K562 (cell line): ENCODE measurements around the gene ADGRB3. TPM values are rescaled to one million over a fixed set of nuclear protein-coding genes. Genes with fewer than 3 reads are reported as not detected.

Experiments
- C11orf30 ChIP-seq: fragments of 450-650 bp; IDR thresholded peaks from 2 replicates; pipeline ENCODE4 v1.6.1; 2016; ENCODE audit warnings: low read depth, mild to moderate bottlenecking
- CC2D1A ChIP-seq: fragments of 450-650 bp; IDR thresholded peaks from 2 replicates; pipeline ENCODE4 v1.6.1; 2017; ENCODE audit warnings: mild to moderate bottlenecking
- GTF2A2 ChIP-seq: IDR thresholded peaks from 2 replicates; pipeline ENCODE4 v1.6.1; 2016; ENCODE audit warnings: mild to moderate bottlenecking, missing genetic modification characterization, missing compliant biosample characterization
- HIVEP1 ChIP-seq: fragments of 250-450 bp; sonication (Bioruptor Pico); IDR thresholded peaks from 2 replicates; pipeline ENCODE4 v1.4.0; 2020; ENCODE audit warnings: mild to moderate bottlenecking
- PHF20 ChIP-seq: fragments of 450-650 bp; IDR thresholded peaks from 2 replicates; pipeline ENCODE4 v1.6.1; 2018; ENCODE audit not compliant: partially characterized antibody
- SLC30A9 ChIP-seq: fragments of 250-450 bp; sonication (Bioruptor Pico); IDR thresholded peaks from 2 replicates; pipeline ENCODE4 v1.8.0; 2022; ENCODE audit warnings: mild to moderate bottlenecking, moderate library complexity
- ZBTB7A ChIP-seq: IDR thresholded peaks from 2 replicates; pipeline ENCODE4 v1.6.1; 2011; ENCODE audit warnings: low read depth, mild to moderate bottlenecking, low read length, moderate library complexity, borderline replicate concordance; ENCODE audit not compliant: control insufficient read depth
- ZNF124 ChIP-seq: sonication (generic); formaldehyde crosslinking; IDR thresholded peaks from 2 replicates; pipeline ENCODE4 v1.8.1; 2022; ENCODE audit warnings: missing genetic modification reagents
- polyA plus RNA-seq, 8 experiments: library from polyadenylated mRNA; depleted of rRNA in 4 of 8; stranded (reverse) in 5 of 8; unstranded in 3 of 8; fragments of >200 nt; fragmentation: Nextera tagmentation in 2 of 8; fragmentation: Illumina TruSeq in 1 of 8; extraction: Ambion mirVana in 2 of 8; extraction: Trizol in 1 of 8; gene quantifications; 2 replicates each; pipeline versions ENCODE4 v1.2.1 to v1.2.3, GENCODE V29; 2011 to 2014; ENCODE audit warnings: inconsistent platforms in 1 of 8, missing spikeins in 1 of 8
- total RNA-seq, 7 experiments: library from RNA; depleted of rRNA in 6 of 7; stranded (reverse); fragments of >200 nt in 6 of 7; fragmentation: Illumina TruSeq in 2 of 7; extraction: Trizol in 2 of 7; gene quantifications; 2 replicates each; pipeline versions ENCODE4 v1.2.1 to v1.2.3, GENCODE V29; 2011 to 2021; ENCODE audit warnings: low replicate concordance in 1 of 7
- TF ChIP-seq, protein P1 (sequence below), 2 experiments: fragments of 450-650 bp; IDR thresholded peaks; 2 replicates each; pipeline ENCODE4 v1.6.1; 2018; ENCODE audit warnings: mild to moderate bottlenecking in 2 of 2, low read depth in 1 of 2; ENCODE audit not compliant: partially characterized antibody in 2 of 2
- TF ChIP-seq, protein P2 (sequence below): fragments of 250-450 bp; sonication (Bioruptor Pico); IDR thresholded peaks from 2 replicates; pipeline ENCODE4 v1.5.0; 2020; ENCODE audit warnings: mild to moderate bottlenecking
- TF ChIP-seq, protein P3 (sequence below): sonication (generic); formaldehyde crosslinking; IDR thresholded peaks from 2 replicates; pipeline ENCODE4 v1.8.0; 2023; ENCODE audit warnings: missing genetic modification reagents, mild to moderate bottlenecking, borderline replicate concordance
- TF ChIP-seq, protein P4 (sequence below): fragments of 200-800 bp; sonication (Bioruptor generic); IDR thresholded peaks from 2 replicates; pipeline ENCODE4 v1.6.1; 2016; ENCODE audit warnings: missing genetic modification characterization, missing compliant biosample characterization

The ADGRB3 gene
- total and polyA plus RNA-seq, 9 of the 15 experiments (the other 6 are each of a cell fraction or from before 2014, with no cell fraction given): 0.90 to 7.8 (median 2.4) TPM

DNA sequence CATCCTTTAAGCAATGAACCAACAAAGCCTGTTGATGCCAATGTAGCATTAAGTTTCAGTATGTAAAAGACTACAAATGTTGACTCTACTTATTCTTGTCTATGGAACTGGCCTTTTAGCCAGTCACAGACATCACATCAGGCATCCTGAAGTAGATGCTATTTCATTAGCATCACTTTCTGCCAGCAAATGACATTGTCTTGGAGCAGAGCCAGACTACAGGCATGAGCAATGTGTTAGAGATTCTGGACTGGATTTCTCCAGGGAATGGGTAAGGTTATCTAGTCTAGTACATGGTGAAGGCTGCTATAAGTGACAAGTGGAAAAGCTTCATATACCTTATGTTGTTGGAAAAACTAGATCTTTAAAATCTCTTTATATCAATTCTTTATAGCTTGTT, 142.9 kb downstream of the ADGRB3 start (continued):
- TF ChIP-seq ZBTB7A (no peak), HIVEP1 (CRISPR knock-in tag) (no peak), GTF2A2 (tag) (no peak), PHF20 (no peak), C11orf30 (no peak), SLC30A9 (no peak), CC2D1A (no peak), ZNF124 (CRISPR knock-in tag) (no peak)
- TF ChIP-seq, protein P1, sequence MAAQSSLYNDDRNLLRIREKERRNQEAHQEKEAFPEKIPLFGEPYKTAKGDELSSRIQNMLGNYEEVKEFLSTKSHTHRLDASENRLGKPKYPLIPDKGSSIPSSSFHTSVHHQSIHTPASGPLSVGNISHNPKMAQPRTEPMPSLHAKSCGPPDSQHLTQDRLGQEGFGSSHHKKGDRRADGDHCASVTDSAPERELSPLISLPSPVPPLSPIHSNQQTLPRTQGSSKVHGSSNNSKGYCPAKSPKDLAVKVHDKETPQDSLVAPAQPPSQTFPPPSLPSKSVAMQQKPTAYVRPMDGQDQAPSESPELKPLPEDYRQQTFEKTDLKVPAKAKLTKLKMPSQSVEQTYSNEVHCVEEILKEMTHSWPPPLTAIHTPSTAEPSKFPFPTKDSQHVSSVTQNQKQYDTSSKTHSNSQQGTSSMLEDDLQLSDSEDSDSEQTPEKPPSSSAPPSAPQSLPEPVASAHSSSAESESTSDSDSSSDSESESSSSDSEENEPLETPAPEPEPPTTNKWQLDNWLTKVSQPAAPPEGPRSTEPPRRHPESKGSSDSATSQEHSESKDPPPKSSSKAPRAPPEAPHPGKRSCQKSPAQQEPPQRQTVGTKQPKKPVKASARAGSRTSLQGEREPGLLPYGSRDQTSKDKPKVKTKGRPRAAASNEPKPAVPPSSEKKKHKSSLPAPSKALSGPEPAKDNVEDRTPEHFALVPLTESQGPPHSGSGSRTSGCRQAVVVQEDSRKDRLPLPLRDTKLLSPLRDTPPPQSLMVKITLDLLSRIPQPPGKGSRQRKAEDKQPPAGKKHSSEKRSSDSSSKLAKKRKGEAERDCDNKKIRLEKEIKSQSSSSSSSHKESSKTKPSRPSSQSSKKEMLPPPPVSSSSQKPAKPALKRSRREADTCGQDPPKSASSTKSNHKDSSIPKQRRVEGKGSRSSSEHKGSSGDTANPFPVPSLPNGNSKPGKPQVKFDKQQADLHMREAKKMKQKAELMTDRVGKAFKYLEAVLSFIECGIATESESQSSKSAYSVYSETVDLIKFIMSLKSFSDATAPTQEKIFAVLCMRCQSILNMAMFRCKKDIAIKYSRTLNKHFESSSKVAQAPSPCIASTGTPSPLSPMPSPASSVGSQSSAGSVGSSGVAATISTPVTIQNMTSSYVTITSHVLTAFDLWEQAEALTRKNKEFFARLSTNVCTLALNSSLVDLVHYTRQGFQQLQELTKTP (IDR thresholded peaks at IDR 0.05; ENCODE audit: low read depth in 1 of 2, partially characterized antibody in 2 of 2): no peak
- TF ChIP-seq, protein P2, sequence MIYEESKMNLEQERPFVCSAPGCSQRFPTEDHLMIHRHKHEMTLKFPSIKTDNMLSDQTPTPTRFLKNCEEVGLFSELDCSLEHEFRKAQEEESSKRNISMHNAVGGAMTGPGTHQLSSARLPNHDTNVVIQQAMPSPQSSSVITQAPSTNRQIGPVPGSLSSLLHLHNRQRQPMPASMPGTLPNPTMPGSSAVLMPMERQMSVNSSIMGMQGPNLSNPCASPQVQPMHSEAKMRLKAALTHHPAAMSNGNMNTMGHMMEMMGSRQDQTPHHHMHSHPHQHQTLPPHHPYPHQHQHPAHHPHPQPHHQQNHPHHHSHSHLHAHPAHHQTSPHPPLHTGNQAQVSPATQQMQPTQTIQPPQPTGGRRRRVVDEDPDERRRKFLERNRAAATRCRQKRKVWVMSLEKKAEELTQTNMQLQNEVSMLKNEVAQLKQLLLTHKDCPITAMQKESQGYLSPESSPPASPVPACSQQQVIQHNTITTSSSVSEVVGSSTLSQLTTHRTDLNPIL (CRISPR knock-in tag): no peak
- TF ChIP-seq, protein P3, sequence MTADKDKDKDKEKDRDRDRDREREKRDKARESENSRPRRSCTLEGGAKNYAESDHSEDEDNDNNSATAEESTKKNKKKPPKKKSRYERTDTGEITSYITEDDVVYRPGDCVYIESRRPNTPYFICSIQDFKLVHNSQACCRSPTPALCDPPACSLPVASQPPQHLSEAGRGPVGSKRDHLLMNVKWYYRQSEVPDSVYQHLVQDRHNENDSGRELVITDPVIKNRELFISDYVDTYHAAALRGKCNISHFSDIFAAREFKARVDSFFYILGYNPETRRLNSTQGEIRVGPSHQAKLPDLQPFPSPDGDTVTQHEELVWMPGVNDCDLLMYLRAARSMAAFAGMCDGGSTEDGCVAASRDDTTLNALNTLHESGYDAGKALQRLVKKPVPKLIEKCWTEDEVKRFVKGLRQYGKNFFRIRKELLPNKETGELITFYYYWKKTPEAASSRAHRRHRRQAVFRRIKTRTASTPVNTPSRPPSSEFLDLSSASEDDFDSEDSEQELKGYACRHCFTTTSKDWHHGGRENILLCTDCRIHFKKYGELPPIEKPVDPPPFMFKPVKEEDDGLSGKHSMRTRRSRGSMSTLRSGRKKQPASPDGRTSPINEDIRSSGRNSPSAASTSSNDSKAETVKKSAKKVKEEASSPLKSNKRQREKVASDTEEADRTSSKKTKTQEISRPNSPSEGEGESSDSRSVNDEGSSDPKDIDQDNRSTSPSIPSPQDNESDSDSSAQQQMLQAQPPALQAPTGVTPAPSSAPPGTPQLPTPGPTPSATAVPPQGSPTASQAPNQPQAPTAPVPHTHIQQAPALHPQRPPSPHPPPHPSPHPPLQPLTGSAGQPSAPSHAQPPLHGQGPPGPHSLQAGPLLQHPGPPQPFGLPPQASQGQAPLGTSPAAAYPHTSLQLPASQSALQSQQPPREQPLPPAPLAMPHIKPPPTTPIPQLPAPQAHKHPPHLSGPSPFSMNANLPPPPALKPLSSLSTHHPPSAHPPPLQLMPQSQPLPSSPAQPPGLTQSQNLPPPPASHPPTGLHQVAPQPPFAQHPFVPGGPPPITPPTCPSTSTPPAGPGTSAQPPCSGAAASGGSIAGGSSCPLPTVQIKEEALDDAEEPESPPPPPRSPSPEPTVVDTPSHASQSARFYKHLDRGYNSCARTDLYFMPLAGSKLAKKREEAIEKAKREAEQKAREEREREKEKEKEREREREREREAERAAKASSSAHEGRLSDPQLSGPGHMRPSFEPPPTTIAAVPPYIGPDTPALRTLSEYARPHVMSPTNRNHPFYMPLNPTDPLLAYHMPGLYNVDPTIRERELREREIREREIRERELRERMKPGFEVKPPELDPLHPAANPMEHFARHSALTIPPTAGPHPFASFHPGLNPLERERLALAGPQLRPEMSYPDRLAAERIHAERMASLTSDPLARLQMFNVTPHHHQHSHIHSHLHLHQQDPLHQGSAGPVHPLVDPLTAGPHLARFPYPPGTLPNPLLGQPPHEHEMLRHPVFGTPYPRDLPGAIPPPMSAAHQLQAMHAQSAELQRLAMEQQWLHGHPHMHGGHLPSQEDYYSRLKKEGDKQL (CRISPR knock-in tag): no peak
- TF ChIP-seq, protein P4, sequence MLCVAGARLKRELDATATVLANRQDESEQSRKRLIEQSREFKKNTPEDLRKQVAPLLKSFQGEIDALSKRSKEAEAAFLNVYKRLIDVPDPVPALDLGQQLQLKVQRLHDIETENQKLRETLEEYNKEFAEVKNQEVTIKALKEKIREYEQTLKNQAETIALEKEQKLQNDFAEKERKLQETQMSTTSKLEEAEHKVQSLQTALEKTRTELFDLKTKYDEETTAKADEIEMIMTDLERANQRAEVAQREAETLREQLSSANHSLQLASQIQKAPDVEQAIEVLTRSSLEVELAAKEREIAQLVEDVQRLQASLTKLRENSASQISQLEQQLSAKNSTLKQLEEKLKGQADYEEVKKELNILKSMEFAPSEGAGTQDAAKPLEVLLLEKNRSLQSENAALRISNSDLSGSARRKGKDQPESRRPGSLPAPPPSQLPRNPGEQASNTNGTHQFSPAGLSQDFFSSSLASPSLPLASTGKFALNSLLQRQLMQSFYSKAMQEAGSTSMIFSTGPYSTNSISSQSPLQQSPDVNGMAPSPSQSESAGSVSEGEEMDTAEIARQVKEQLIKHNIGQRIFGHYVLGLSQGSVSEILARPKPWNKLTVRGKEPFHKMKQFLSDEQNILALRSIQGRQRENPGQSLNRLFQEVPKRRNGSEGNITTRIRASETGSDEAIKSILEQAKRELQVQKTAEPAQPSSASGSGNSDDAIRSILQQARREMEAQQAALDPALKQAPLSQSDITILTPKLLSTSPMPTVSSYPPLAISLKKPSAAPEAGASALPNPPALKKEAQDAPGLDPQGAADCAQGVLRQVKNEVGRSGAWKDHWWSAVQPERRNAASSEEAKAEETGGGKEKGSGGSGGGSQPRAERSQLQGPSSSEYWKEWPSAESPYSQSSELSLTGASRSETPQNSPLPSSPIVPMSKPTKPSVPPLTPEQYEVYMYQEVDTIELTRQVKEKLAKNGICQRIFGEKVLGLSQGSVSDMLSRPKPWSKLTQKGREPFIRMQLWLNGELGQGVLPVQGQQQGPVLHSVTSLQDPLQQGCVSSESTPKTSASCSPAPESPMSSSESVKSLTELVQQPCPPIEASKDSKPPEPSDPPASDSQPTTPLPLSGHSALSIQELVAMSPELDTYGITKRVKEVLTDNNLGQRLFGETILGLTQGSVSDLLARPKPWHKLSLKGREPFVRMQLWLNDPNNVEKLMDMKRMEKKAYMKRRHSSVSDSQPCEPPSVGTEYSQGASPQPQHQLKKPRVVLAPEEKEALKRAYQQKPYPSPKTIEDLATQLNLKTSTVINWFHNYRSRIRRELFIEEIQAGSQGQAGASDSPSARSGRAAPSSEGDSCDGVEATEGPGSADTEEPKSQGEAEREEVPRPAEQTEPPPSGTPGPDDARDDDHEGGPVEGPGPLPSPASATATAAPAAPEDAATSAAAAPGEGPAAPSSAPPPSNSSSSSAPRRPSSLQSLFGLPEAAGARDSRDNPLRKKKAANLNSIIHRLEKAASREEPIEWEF (CRISPR knock-in tag): no peak
